Mesenchymal stem cell (in vitro differentiated cells and primary cell): ENCODE data around the gene UGT3A1.

Experiments
- DNase-seq: peaks from one replicate; pipeline ENCODE4 v3.0.0-alpha.2; 2013
- H2AFZ ChIP-seq: one replicate; pipeline ENCODE4 v1.6.1; 2013; ENCODE audit warnings: low read depth, mild to moderate bottlenecking, control low read depth, inconsistent platforms, low read length, moderate library complexity
- H2AK5ac ChIP-seq: 2 replicates; pipeline ENCODE4 v1.6.1; 2013; ENCODE audit warnings: low read length, moderate library complexity, mild to moderate bottlenecking, inconsistent platforms; ENCODE audit not compliant: severe bottlenecking
- H2BK120ac ChIP-seq: one replicate; pipeline ENCODE4 v1.6.1; 2013; ENCODE audit warnings: low read depth, mild to moderate bottlenecking, inconsistent platforms, low read length, moderate library complexity
- H2BK12ac ChIP-seq, 2 experiments: one replicate each; pipeline ENCODE4 v1.6.1; 2013; ENCODE audit warnings: inconsistent platforms in 2 of 2, low read length in 2 of 2, mild to moderate bottlenecking in 2 of 2, moderate library complexity in 2 of 2, control low read depth in 1 of 2
- H2BK15ac ChIP-seq: one replicate; pipeline ENCODE4 v1.6.1; 2013; ENCODE audit warnings: mild to moderate bottlenecking, low read depth, inconsistent platforms; ENCODE audit not compliant: poor library complexity, severe bottlenecking
- H2BK5ac ChIP-seq: 2 replicates; pipeline ENCODE4 v1.6.1; 2013; ENCODE audit warnings: low read depth, mild to moderate bottlenecking, low read length, control low read depth, inconsistent platforms; ENCODE audit not compliant: poor library complexity, severe bottlenecking
- H3K14ac ChIP-seq, 2 experiments: one replicate each; pipeline ENCODE4 v1.6.1; 2013; ENCODE audit warnings: inconsistent platforms in 2 of 2, low read length in 2 of 2, control low read depth in 1 of 2, mild to moderate bottlenecking in 1 of 2, moderate library complexity in 1 of 2
- H3K18ac ChIP-seq, 2 experiments: one replicate each; pipeline ENCODE4 v1.6.1; 2013; ENCODE audit warnings: inconsistent platforms in 2 of 2, low read length in 2 of 2, control low read depth in 1 of 2, low read depth in 1 of 2, mild to moderate bottlenecking in 1 of 2
- H3K23ac ChIP-seq, 2 experiments: one replicate each; pipeline ENCODE4 v1.6.1; 2013; ENCODE audit warnings: inconsistent platforms in 2 of 2, low read length in 2 of 2, mild to moderate bottlenecking in 2 of 2, moderate library complexity in 2 of 2, control low read depth in 1 of 2
- H3K27ac ChIP-seq: 2 replicates; pipeline ENCODE4 v1.5.1; 2013; ENCODE audit warnings: mild to moderate bottlenecking, moderate library complexity, low read length, control low read depth, inconsistent platforms; ENCODE audit not compliant: poor library complexity, severe bottlenecking
- H3K27me3 ChIP-seq, 2 experiments: 2 replicates each; pipeline versions ENCODE4 v1.6.1 to v1.7.0; 2013; ENCODE audit warnings: low read length in 2 of 2, mild to moderate bottlenecking in 2 of 2, moderate library complexity in 2 of 2, control low read depth in 1 of 2, inconsistent platforms in 1 of 2; ENCODE audit not compliant: control insufficient read depth in 1 of 2, insufficient read depth in 1 of 2
- H3K36me3 ChIP-seq, 2 experiments: 2 replicates each; pipeline versions ENCODE4 v1.6.1 to v1.7.0; 2013; ENCODE audit warnings: low read length in 2 of 2, control low read depth in 1 of 2, inconsistent platforms in 1 of 2, low read depth in 1 of 2, mild to moderate bottlenecking in 1 of 2; ENCODE audit not compliant: insufficient read depth in 2 of 2, control insufficient read depth in 1 of 2
- H3K4ac ChIP-seq, 2 experiments: one replicate each; pipeline ENCODE4 v1.6.1; 2013; ENCODE audit warnings: inconsistent platforms in 2 of 2, low read length in 2 of 2, mild to moderate bottlenecking in 2 of 2, moderate library complexity in 2 of 2, control low read depth in 1 of 2, low read depth in 1 of 2
- H3K4me1 ChIP-seq: 2 replicates; pipeline ENCODE4 v1.6.1; 2013; ENCODE audit warnings: low read depth, low read length, control low read depth; ENCODE audit not compliant: control insufficient read depth, insufficient read depth
- H3K4me2 ChIP-seq: 2 replicates; pipeline ENCODE4 v1.6.1; 2013; ENCODE audit warnings: low read length, mild to moderate bottlenecking, inconsistent platforms; ENCODE audit not compliant: poor library complexity, severe bottlenecking
- H3K4me3 ChIP-seq, 2 experiments: 2 replicates each; pipeline versions ENCODE4 v1.5.1 to v1.7.0; 2013; ENCODE audit warnings: low read length in 2 of 2, mild to moderate bottlenecking in 2 of 2, control low read depth in 1 of 2, low read depth in 1 of 2; ENCODE audit not compliant: insufficient read depth in 1 of 2
- H3K79me1 ChIP-seq: replicated peaks from 2 replicates; pipeline ENCODE4 v1.6.1; 2013; ENCODE audit warnings: mild to moderate bottlenecking, control low read depth, low read length, inconsistent platforms; ENCODE audit not compliant: poor library complexity, severe bottlenecking
- H3K9ac ChIP-seq: 2 replicates; pipeline ENCODE4 v1.7.0; 2013; ENCODE audit warnings: mild to moderate bottlenecking, low read length, moderate library complexity
- H3K9me3 ChIP-seq: 2 replicates; pipeline ENCODE4 v1.7.0; 2013; ENCODE audit warnings: mild to moderate bottlenecking, low read length; ENCODE audit not compliant: control insufficient read depth
- H4K8ac ChIP-seq: one replicate; pipeline ENCODE4 v1.6.1; 2013; ENCODE audit warnings: inconsistent platforms, mild to moderate bottlenecking, low read length, moderate library complexity
- H4K91ac ChIP-seq: one replicate; pipeline ENCODE4 v1.6.1; 2013; ENCODE audit warnings: mild to moderate bottlenecking, low read length, inconsistent platforms
- WGBS: methylation state at CpG from one replicate; pipeline ENCODE4 v1.1.7; 2013; ENCODE audit warnings: mixed read lengths; 5-methylcytosine and 5-hydroxymethylcytosine counted together

UGT3A1 gene

DNA sequence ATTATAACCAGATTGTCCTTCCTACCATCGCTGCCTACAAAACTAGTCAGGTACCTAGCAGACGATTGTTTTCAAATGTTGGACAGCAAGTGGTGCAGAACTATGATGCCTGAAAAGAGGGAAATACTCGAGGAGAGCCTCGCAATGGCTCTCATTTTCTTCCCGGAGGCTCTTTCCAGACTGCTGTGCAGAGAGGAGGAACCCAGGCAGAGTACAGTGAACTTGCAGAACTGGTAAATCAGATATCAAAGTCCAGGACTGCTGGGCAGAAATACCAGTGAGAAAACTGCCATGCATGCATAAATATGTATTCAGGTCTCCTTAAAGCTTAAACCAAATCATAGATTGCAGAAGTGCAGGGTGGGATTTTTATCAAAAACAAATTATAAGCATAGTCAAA, 26.4 kb upstream of the UGT3A1 start:
- Histone ChIP-seq H4K91ac (no peak overlapping the region), H3K27ac (no peak overlapping the region), H2BK120ac (no peak overlapping the region), H3K27me3 (no peaks in the 10 kb centered on the region), H3K36me3 (no peaks in the 10 kb centered on the region), H2BK12ac (no peak overlapping the region), H3K9me3 (peaks cover 9% of the 10 kb centered on the region), H3K14ac (no peak overlapping the region), H3K4me1 (no peaks in the 10 kb centered on the region), H2BK5ac (no peak overlapping the region), H2AK5ac (no peak overlapping the region), H3K4me2 (no peak overlapping the region), H3K18ac (no peak overlapping the region), H4K8ac (no peak overlapping the region), H3K4ac (no peak overlapping the region), H3K4me3 (no peak overlapping the region), H3K79me1 (no peaks in the 10 kb centered on the region), H2BK15ac (no peak overlapping the region), H3K23ac (no peak overlapping the region), H3K9ac (no peak overlapping the region), H2AFZ (no peak overlapping the region)
- no peak for DNase-seq
- WGBS = 59% methylated on average over 5 of the region's 5 CpGs

- Histone ChIP-seq H3K18ac (no peak overlapping the region), H4K91ac (no peak overlapping the region), H3K4me2 (no peak overlapping the region), H2BK12ac (no peak overlapping the region), H3K79me1 (no peaks in the 10 kb centered on the region), H2AK5ac (no peak overlapping the region), H3K9me3 (peaks cover 14% of the 10 kb centered on the region), H3K4me1 (no peaks in the 10 kb centered on the region), H2BK15ac (no peak overlapping the region), H2BK5ac (no peak overlapping the region), H3K9ac (no peak overlapping the region), H3K14ac (no peak overlapping the region), H2AFZ (no peak overlapping the region), H3K4me3 (no peak overlapping the region), H2BK120ac (no peak overlapping the region), H3K23ac (no peak overlapping the region), H3K4ac (no peak overlapping the region), H3K36me3 (no peaks in the 10 kb centered on the region), H3K27me3 (no peaks in the 10 kb centered on the region), H4K8ac (no peak overlapping the region), H3K27ac (no peak overlapping the region)
- WGBS = 64% methylated on average over 1 of the region's 1 CpG
- DNase-seq = no peak
Observed at GRCh38 chr5:36017004-36017403, 25.8 kb upstream of the UGT3A1 start.

DNA sequence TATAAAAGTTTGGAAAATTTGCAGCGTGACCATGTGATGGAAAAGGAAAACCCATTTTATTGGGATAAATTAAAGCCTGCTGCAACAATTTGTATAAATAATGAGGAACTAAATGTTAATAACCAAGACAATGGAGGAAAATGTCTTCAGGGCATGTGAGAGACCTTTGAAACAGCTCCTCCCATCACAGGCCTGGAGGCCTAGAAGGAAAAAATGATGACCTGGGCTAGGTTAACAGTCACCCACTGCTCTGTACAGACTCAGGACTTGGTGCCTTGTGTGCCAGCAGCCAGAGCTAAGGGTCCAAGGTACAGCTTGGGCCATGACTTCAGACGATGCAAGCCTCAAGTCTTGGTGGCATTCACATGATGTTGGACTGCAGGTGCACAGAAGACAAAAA, 22.0 kb upstream of the UGT3A1 start:
- H2AFZ ChIP-seq = no peak overlapping the region
- WGBS = 58% methylated on average over 2 of the region's 2 CpGs
- no peak overlapping the region for H3K4me3 ChIP-seq
- no peak overlapping the region for H3K14ac ChIP-seq
- no peak overlapping the region for H4K8ac ChIP-seq
- H3K4me1 ChIP-seq = no peaks in the 10 kb centered on the region
- no peaks in the 10 kb centered on the region for H3K27me3 ChIP-seq
- no peaks in the 10 kb centered on the region for H3K79me1 ChIP-seq
- H3K36me3 ChIP-seq = no peaks in the 10 kb centered on the region
- H2BK12ac ChIP-seq = no peak overlapping the region
- H3K23ac ChIP-seq = no peak overlapping the region
- H3K27ac ChIP-seq = no peak overlapping the region
- no peak overlapping the region for H2BK120ac ChIP-seq
- peaks cover 25% of the 10 kb centered on the region for H3K9me3 ChIP-seq
- H2BK15ac ChIP-seq = no peak overlapping the region
- H2BK5ac ChIP-seq = no peak overlapping the region
- no peak overlapping the region for H3K4me2 ChIP-seq
- no peak overlapping the region for H2AK5ac ChIP-seq
- no peak overlapping the region for H3K18ac ChIP-seq
- H3K9ac ChIP-seq = no peak overlapping the region
- H3K4ac ChIP-seq = no peak overlapping the region
- H4K91ac ChIP-seq = no peak overlapping the region
- DNase-seq = no peak

- Histone ChIP-seq H2BK120ac (no peak overlapping the region), H2BK5ac (no peak overlapping the region), H3K36me3 (no peaks in the 10 kb centered on the region), H3K18ac (no peak overlapping the region), H2AFZ (no peak overlapping the region), H3K23ac (no peak overlapping the region), H3K9me3 (peaks cover 25% of the 10 kb centered on the region), H3K4me1 (no peaks in the 10 kb centered on the region), H2AK5ac (no peak overlapping the region), H3K27me3 (no peaks in the 10 kb centered on the region), H3K14ac (no peak overlapping the region), H4K91ac (no peak overlapping the region), H3K4ac (no peak overlapping the region), H3K9ac (no peak overlapping the region), H4K8ac (no peak overlapping the region), H2BK15ac (no peak overlapping the region), H3K4me3 (no peak overlapping the region), H2BK12ac (no peak overlapping the region), H3K4me2 (no peak overlapping the region), H3K79me1 (no peaks in the 10 kb centered on the region), H3K27ac (no peak overlapping the region)
- no peak for DNase-seq
- 32% methylated on average over 1 of the region's 1 CpG for WGBS
Observed at GRCh38 chr5:36009698-36010097, 18.5 kb upstream of the UGT3A1 start.
